H9 (cell line): ENCODE measurements around the gene SUFU. TPM values are rescaled to one million over a fixed set of nuclear protein-coding genes. Genes with fewer than 3 reads are reported as not detected.

Experiments used
- DNase-seq: peaks from one replicate; pipeline ENCODE4 v3.0.0-alpha.2; 2017
- H2AFZ ChIP-seq: one replicate; pipeline ENCODE4 v1.6.1; 2013; ENCODE audit warnings: mild to moderate bottlenecking, low read length, control low read depth, moderate library complexity
- H2AK5ac ChIP-seq: 2 replicates; pipeline ENCODE4 v1.6.1; 2013; ENCODE audit warnings: low read length, control low read depth, mixed read lengths; ENCODE audit not compliant: insufficient read length
- H2BK120ac ChIP-seq: one replicate; pipeline ENCODE4 v1.6.1; 2013; ENCODE audit warnings: low read depth, mild to moderate bottlenecking, low read length, control low read depth, inconsistent platforms; ENCODE audit not compliant: poor library complexity, severe bottlenecking
- H2BK12ac ChIP-seq: 2 replicates; pipeline ENCODE4 v1.6.1; 2013; ENCODE audit warnings: low read length, control low read depth, mixed read lengths, low read depth; ENCODE audit not compliant: insufficient read length
- H2BK15ac ChIP-seq: 2 replicates; pipeline ENCODE4 v1.6.1; 2013; ENCODE audit warnings: low read depth, low read length, control low read depth
- H2BK20ac ChIP-seq: one replicate; pipeline ENCODE4 v1.6.1; 2013; ENCODE audit warnings: low read depth, mild to moderate bottlenecking, low read length, control low read depth, inconsistent platforms; ENCODE audit not compliant: poor library complexity, severe bottlenecking
- H2BK5ac ChIP-seq: 2 replicates; pipeline ENCODE4 v1.6.1; 2013; ENCODE audit warnings: low read length, control low read depth, mixed read lengths; ENCODE audit not compliant: insufficient read length
- H3K14ac ChIP-seq: 2 replicates; pipeline ENCODE4 v1.6.1; 2013; ENCODE audit warnings: low read length, control low read depth; ENCODE audit not compliant: insufficient read depth
- H3K18ac ChIP-seq: 2 replicates; pipeline ENCODE4 v1.6.1; 2013; ENCODE audit warnings: low read depth, mild to moderate bottlenecking, mixed read lengths, low read length, control low read depth; ENCODE audit not compliant: insufficient read length
- H3K23ac ChIP-seq: 2 replicates; pipeline ENCODE4 v1.6.1; 2013; ENCODE audit warnings: low read length, control low read depth, mixed read lengths, low read depth; ENCODE audit not compliant: insufficient read length
- H3K23me2 ChIP-seq: 2 replicates; pipeline ENCODE4 v1.6.1; 2013; ENCODE audit warnings: low read depth, mild to moderate bottlenecking, mixed read lengths, low read length, control low read depth; ENCODE audit not compliant: insufficient read length, poor library complexity, severe bottlenecking
- H3K27ac ChIP-seq: 2 replicates; pipeline ENCODE4 v1.5.1; 2013; ENCODE audit warnings: low read length, control low read depth, mixed read lengths, low read depth; ENCODE audit not compliant: insufficient read length
- H3K27me3 ChIP-seq: 2 replicates; pipeline ENCODE4 v1.6.1; 2013; ENCODE audit warnings: low read length, control low read depth, inconsistent platforms; ENCODE audit not compliant: insufficient read depth
- H3K4ac ChIP-seq: 2 replicates; pipeline ENCODE4 v1.6.1; 2013; ENCODE audit warnings: low read depth, mild to moderate bottlenecking, control low read depth, inconsistent platforms, low read length, moderate library complexity
- H3K4me1 ChIP-seq: 2 replicates; pipeline ENCODE4 v1.6.1; 2013; ENCODE audit warnings: low read length, control low read depth, inconsistent platforms; ENCODE audit not compliant: insufficient read depth
- H3K4me2 ChIP-seq: 2 replicates; pipeline ENCODE4 v1.6.1; 2013; ENCODE audit warnings: low read length, control low read depth, mixed read lengths; ENCODE audit not compliant: insufficient read length, insufficient read depth
- H3K56ac ChIP-seq: 2 replicates; pipeline ENCODE4 v1.6.1; 2013; ENCODE audit warnings: low read depth, mild to moderate bottlenecking, mixed read lengths, low read length, control low read depth; ENCODE audit not compliant: insufficient read length
- H3K79me1 ChIP-seq: 2 replicates; pipeline ENCODE4 v1.6.1; 2013; ENCODE audit warnings: low read depth, mild to moderate bottlenecking, moderate library complexity, low read length, control low read depth, inconsistent platforms; ENCODE audit not compliant: insufficient read depth, poor library complexity, severe bottlenecking
- H3K79me2 ChIP-seq: 2 replicates; pipeline ENCODE4 v1.6.1; 2013; ENCODE audit warnings: low read length, control low read depth, inconsistent platforms; ENCODE audit not compliant: insufficient read depth
- H3K9ac ChIP-seq: 2 replicates; pipeline ENCODE4 v1.6.1; 2013; ENCODE audit warnings: low read length, control low read depth, mixed read lengths; ENCODE audit not compliant: insufficient read length; ENCODE audit errors: extremely low read depth
- H3K9me3 ChIP-seq: one replicate; pipeline ENCODE4 v1.6.1; 2013; ENCODE audit warnings: low read depth, low read length, inconsistent platforms; ENCODE audit not compliant: control insufficient read depth
- H3T11ph ChIP-seq: one replicate; pipeline ENCODE4 v1.6.1; 2013; ENCODE audit warnings: mild to moderate bottlenecking, low read length, control low read depth, inconsistent platforms
- H4K20me1 ChIP-seq: one replicate; pipeline ENCODE4 v1.6.1; 2013; ENCODE audit not compliant: control insufficient read depth, insufficient read length, insufficient read depth
- H4K5ac ChIP-seq: 2 replicates; pipeline ENCODE4 v1.6.1; 2013; ENCODE audit warnings: low read depth, mild to moderate bottlenecking, mixed read lengths, low read length, control low read depth; ENCODE audit not compliant: insufficient read length
- H4K8ac ChIP-seq: replicated peaks from 2 replicates; pipeline ENCODE4 v1.6.1; 2013; ENCODE audit warnings: low read length, control low read depth, mixed read lengths, low read depth; ENCODE audit not compliant: insufficient read length
- H4K91ac ChIP-seq: 2 replicates; pipeline ENCODE4 v1.6.1; 2013; ENCODE audit warnings: low read depth, mild to moderate bottlenecking, moderate library complexity, mixed read lengths, low read length, control low read depth; ENCODE audit not compliant: insufficient read length
- H3K27ac Mint-ChIP-seq, 3 experiments: 2 replicates in 2 of 3; 3 replicates in 1 of 3; pipeline ENCODE4 v1.8.0; 2020 to 2021; ENCODE audit warnings: mixed read lengths in 3 of 3, mild to moderate bottlenecking in 1 of 3, moderate library complexity in 1 of 3
- H3K27me3 Mint-ChIP-seq: 2 replicates; pipeline ENCODE4 v1.8.0; 2021; ENCODE audit warnings: low read depth, mild to moderate bottlenecking, moderate library complexity, mixed read lengths
- H3K36me3 Mint-ChIP-seq, 3 experiments: 2 replicates in 2 of 3; 3 replicates in 1 of 3; pipeline ENCODE4 v1.8.0; 2020 to 2021; ENCODE audit warnings: low read depth in 3 of 3, mixed read lengths in 3 of 3; ENCODE audit not compliant: insufficient read depth in 1 of 3
- H3K4me1 Mint-ChIP-seq, 2 experiments: 2 replicates each; pipeline ENCODE4 v1.8.0; 2020; ENCODE audit warnings: mixed read lengths in 2 of 2
- H3K4me3 Mint-ChIP-seq, 2 experiments: 2 replicates in 1 of 2; 3 replicates in 1 of 2; pipeline ENCODE4 v1.8.0; 2020 to 2021; ENCODE audit warnings: mild to moderate bottlenecking in 2 of 2, mixed read lengths in 2 of 2, moderate library complexity in 1 of 2
- H3K9me3 Mint-ChIP-seq, 2 experiments: 2 replicates in 1 of 2; 3 replicates in 1 of 2; pipeline ENCODE4 v1.8.0; 2020; ENCODE audit warnings: mild to moderate bottlenecking in 2 of 2, mixed read lengths in 2 of 2, moderate library complexity in 1 of 2
- CTCF ChIP-seq: fragments of 200-600 bp; sonication (generic); conservative IDR thresholded peaks from 3 replicates; pipeline ENCODE4 v1.8.0; 2021; ENCODE audit warnings: antibody characterized with exemption, mild to moderate bottlenecking
- WGBS: extraction: QIAGEN DNeasy Blood & Tissue Kit; methylation state at CpG from one replicate; pipeline ENCODE4 v1.1.7; 2013; ENCODE audit warnings: missing lambda C conversion rate, low lambda C conversion rate, mixed read lengths; ENCODE audit not compliant: insufficient read length; ENCODE audit errors: extremely low coverage; 5-methylcytosine and 5-hydroxymethylcytosine counted together
- total RNA-seq: library from RNA; stranded (reverse); gene quantifications from 2 replicates; pipeline ENCODE4 v1.2.1, GENCODE V29; 2021

Gene SUFU
- total RNA-seq, 1 experiment from 2014 or later: 9.5 TPM

DNA sequence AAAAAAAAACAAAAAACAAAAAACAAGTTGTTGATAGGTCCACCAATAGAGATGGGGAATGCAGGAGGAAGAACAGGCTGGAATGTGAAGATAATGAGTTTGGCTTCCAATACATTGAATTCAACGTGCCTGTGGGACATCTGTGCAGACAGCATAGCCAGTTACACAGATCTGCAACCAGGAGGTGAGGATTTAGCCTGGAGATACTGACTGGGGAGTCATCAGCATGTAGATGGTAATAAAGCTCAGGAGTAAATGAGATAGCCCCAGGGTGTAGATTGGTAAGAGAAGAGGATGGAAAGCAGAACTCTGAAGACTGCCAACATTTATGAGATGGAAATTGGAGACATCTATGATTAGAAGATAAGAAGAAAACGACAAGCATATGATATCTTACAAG lies 135.8 kb downstream of the SUFU start:
- peaks cover 15% of the 10 kb centered on the region in 2 experiments for H3K4me1 Mint-ChIP-seq
- H3K27me3 ChIP-seq: no peaks in the 10 kb centered on the region
- peaks cover 0 to 2% of the 10 kb centered on the region in 2 experiments; a peak in 2 of 5 replicates for H3K9me3 Mint-ChIP-seq
- no peak overlapping the region for H3K4me3 Mint-ChIP-seq
- H2BK120ac ChIP-seq: no peak overlapping the region
- DNase-seq: no peak
- H2AK5ac ChIP-seq: no peak overlapping the region
- no peak overlapping the region for H3K56ac ChIP-seq
- H2BK12ac ChIP-seq: no peak overlapping the region
- H3K9me3 ChIP-seq: no peaks in the 10 kb centered on the region
- no peak overlapping the region for H3K14ac ChIP-seq
- H3K27ac Mint-ChIP-seq: no peak overlapping the region
- H3K27ac ChIP-seq: no peak overlapping the region
- no peaks in the 10 kb centered on the region for H4K20me1 ChIP-seq
- no peak overlapping the region for H3K4me2 ChIP-seq
- no peak for TF ChIP-seq CTCF
- H3K4me1 ChIP-seq: peaks cover 4% of the 10 kb centered on the region
- no peak overlapping the region for H2BK15ac ChIP-seq
- no peak overlapping the region for H4K91ac ChIP-seq
- H2AFZ ChIP-seq: no peak overlapping the region
- no peak overlapping the region for H4K5ac ChIP-seq
- H3K27me3 Mint-ChIP-seq: peaks cover 4% of the 10 kb centered on the region; the same call in 1 of the 2 replicates
- no peak overlapping the region for H3K9ac ChIP-seq
- no peak overlapping the region for H2BK5ac ChIP-seq
- H3K18ac ChIP-seq: no peak overlapping the region
- H3T11ph ChIP-seq: no peak overlapping the region
- peaks cover 8% of the 10 kb centered on the region for H3K23me2 ChIP-seq
- H3K36me3 Mint-ChIP-seq: no peaks in the 10 kb centered on the region
- H3K23ac ChIP-seq: no peak overlapping the region
- no peak overlapping the region for H3K4ac ChIP-seq
- no peaks in the 10 kb centered on the region for H3K79me1 ChIP-seq
- H3K79me2 ChIP-seq: no peaks in the 10 kb centered on the region; the same call in 1 of the 2 replicates
- H4K8ac ChIP-seq: no peak overlapping the region
- WGBS: no CpG with 5 or more reads among the region's 2 CpGs
- H2BK20ac ChIP-seq: no peak overlapping the region
